Astrocyte of the spinal cord (primary cell): ENCODE data around the gene SMIM28.
A peak's percentile ranks its signal among the peaks of the same experiment; 100 is the strongest.

Source experiments
- DNase-seq: peaks from one replicate; pipeline ENCODE4 v3.0.0; 2011; ENCODE audit warnings: low read depth, low spot score
- H3K4me3 ChIP-seq: 2 replicates; pipeline ENCODE4 v1.5.1; 2011; ENCODE audit warnings: low read depth, mild to moderate bottlenecking, low read length, moderate library complexity
- in situ Hi-C: cut with HindIII; loops from 2 replicates; pipeline ENCODE4 v1.10.0; 2017; ENCODE audit warnings: low sequenced_read_pairs
- TF ChIP-seq, protein P1 (sequence below): IDR thresholded peaks from 2 replicates; pipeline ENCODE4 v1.5.1; 2012; ENCODE audit warnings: low read depth, mild to moderate bottlenecking, low read length, inconsistent platforms

Gene SMIM28

DNA sequence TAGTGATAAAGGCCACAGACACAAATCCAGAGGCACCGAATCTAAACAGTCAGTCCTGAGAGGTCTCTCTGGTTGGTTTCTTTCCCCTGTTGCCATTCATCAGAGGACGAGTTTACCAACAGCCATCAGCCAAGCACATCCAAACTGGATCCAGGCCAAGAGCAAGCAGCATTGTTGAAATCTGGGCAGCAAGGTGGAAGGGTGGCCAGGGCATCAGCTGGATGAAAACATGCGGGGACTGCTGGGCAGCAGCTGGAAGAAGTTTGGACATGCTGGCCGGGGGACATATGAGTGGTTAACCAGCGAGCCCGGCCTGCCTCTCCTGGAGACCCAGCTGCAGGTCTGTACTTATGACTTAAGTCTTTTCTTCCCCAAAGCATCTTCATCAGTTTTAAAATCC lies at the start of gene SMIM28:
Gene SMIM28, plus strand, starts transcription at position 62 of the 400 bp plus-strand sequence. Its CDS starts 168 bp downstream, at position 230.
- TF ChIP-seq, protein P1, sequence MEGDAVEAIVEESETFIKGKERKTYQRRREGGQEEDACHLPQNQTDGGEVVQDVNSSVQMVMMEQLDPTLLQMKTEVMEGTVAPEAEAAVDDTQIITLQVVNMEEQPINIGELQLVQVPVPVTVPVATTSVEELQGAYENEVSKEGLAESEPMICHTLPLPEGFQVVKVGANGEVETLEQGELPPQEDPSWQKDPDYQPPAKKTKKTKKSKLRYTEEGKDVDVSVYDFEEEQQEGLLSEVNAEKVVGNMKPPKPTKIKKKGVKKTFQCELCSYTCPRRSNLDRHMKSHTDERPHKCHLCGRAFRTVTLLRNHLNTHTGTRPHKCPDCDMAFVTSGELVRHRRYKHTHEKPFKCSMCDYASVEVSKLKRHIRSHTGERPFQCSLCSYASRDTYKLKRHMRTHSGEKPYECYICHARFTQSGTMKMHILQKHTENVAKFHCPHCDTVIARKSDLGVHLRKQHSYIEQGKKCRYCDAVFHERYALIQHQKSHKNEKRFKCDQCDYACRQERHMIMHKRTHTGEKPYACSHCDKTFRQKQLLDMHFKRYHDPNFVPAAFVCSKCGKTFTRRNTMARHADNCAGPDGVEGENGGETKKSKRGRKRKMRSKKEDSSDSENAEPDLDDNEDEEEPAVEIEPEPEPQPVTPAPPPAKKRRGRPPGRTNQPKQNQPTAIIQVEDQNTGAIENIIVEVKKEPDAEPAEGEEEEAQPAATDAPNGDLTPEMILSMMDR: no peak
- in situ Hi-C loops: no loop called here
- no peak within 1 kb of the TSS for H3K4me3 ChIP-seq
- DNase-seq: no peak

GRCh38 chr6:138328210-138328609 lies 49.5 kb upstream of the SMIM28 start:
- in situ Hi-C loops: no loop called here
- H3K4me3 ChIP-seq: no peak overlapping the region
- TF ChIP-seq, protein P1: no peak
- peak; percentile 15 for DNase-seq

DNA sequence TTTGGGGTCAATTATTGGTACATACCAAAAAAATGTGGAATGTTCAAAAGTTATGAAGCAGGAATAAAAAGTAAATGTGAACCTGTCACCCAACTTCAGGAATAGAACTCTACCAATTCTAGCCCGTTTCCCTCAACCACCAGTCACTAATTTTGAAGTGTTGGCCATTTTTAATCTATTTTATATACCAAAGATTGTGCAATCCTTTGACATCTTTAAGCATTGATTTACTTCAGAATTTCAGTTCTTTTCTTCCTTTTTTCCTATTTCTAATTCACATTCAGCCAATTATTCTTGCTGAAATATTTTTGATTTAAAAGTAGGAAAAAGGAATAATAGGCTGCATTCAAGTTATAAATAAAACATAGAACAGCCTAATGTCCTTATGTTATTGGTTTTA lies 46.9 kb upstream of the SMIM28 start:
- in situ Hi-C loops: no loop called here
- no peak overlapping the region for H3K4me3 ChIP-seq
- DNase-seq: no peak
- TF ChIP-seq, protein P1: no peak

DNA sequence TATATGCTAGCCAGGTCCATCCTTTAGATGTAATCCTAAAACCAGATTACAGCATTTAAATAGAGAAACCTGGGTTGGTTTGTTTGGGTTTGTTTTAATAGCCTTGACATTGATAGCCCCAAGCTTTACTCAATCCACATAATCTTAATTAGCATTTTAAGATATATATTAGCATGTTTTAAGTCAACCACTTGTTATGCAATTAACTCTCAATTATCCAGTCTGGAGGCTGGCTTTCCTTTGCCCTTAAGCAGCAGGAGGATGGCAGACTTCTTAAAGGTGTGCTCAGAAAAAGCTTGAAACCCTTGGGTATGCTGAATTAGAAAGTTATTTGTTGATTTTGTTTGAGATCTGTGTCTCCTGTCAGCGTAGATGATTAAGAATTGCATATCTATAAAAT lies 46.3 kb upstream of the SMIM28 start:
- no peak overlapping the region for H3K4me3 ChIP-seq
- TF ChIP-seq, protein P1: no peak
- no peak for DNase-seq
- in situ Hi-C loops: no loop called here

DNA sequence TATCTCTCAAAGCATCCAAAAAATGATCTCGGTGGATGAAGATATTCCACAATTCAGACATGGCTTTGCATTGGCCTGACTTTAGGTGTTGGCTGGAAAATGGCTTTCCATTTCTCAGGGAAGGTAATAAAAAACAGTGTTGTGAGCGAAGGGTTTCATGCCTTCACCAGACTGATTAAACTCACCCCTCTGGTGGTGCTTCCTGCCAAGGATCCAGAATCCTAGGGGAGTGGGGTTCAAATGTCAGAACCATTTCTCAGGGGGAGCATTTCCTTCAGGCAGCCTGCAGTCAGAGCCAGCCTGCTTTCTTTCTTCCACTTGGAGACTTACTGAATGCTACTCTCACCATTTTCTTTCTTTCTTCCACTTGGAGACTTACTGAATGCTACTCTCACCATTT lies 45.7 kb upstream of the SMIM28 start:
- DNase-seq: no peak
- TF ChIP-seq, protein P1: no peak
- no peak overlapping the region for H3K4me3 ChIP-seq
- in situ Hi-C loops: no loop called here

DNA sequence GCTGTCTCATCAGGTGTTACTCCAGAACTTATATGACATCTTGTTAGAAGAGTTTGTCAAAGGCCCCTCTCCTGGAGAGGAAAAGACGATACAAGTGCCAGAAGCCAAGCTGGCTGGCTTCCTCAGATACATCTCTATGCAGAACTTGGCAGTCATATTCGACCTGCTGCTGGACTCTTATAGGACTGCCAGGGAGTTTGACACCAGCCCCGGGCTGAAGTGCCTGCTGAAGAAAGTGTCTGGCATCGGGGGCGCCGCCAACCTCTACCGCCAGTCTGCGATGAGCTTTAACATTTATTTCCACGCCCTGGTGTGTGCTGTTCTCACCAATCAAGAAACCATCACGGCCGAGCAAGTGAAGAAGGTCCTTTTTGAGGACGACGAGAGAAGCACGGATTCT lies 43.7 kb upstream of the SMIM28 start:
- no peak overlapping the region for H3K4me3 ChIP-seq
- no peak for DNase-seq
- in situ Hi-C loops: no loop called here
- TF ChIP-seq, protein P1: no peak

DNA sequence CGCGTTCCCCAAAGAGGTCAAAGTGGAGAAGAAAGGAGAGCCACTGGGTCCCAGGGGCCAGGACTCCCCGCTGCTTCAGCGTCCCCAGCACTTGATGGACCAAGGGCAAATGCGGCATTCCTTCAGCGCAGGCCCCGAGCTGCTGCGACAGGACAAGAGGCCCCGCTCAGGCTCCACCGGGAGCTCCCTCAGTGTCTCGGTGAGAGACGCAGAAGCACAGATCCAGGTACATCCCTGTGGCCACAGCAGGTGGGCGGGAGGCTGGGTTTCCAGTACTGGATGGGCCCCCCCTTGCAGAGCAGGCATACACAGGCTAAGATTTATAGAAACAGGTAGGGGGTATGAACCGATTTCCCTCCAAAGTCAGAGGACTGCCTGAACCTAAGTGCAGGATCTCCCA lies 42.7 kb upstream of the SMIM28 start:
- no peak overlapping the region for H3K4me3 ChIP-seq
- TF ChIP-seq, protein P1: no peak
- DNase-seq: no peak
- in situ Hi-C loops: no loop called here
